GM10847 (cell line): ENCODE results near the gene TXNRD2.

Experiments
- POLR2A ChIP-seq: IDR thresholded peaks from 2 replicates; pipeline ENCODE4 v1.6.1; 2011; ENCODE audit not compliant: insufficient read length; ENCODE audit errors: extremely low read depth

TXNRD2 gene

GRCh38 chr22:19929586-19930550 is 11.8 kb downstream of the TXNRD2 start:
- TF ChIP-seq POLR2A, result no peak

GRCh38 chr22:19928207-19928606 is 13.4 kb downstream of the TXNRD2 start:
- TF ChIP-seq POLR2A, result no peak

DNA sequence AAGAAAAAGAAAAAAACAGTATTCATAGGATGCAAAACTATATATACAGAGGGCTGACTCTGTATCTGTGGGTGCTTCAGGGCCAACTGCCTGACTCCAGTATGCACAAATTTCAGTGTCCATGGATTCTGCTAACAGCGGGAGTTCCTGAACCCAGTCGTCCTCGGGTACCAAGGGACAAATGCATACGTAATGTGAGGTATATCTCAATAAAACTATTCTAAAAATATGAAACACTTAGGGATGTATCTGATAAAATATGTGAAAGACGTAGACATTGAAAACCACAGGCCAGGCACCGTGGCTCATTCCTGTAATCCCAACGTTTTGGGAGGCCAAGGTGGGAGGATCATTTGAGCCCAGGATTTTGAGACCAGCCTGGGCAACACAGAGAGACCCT is 13.9 kb downstream of the TXNRD2 start:
- TF ChIP-seq POLR2A, result no peak

- TF ChIP-seq POLR2A, result no peak
Observed at GRCh38 chr22:19923914-19924513, 17.6 kb downstream of the TXNRD2 start.

GRCh38 chr22:19921544-19922081 is 20.0 kb downstream of the TXNRD2 start:
- TF ChIP-seq POLR2A, result no peak

DNA sequence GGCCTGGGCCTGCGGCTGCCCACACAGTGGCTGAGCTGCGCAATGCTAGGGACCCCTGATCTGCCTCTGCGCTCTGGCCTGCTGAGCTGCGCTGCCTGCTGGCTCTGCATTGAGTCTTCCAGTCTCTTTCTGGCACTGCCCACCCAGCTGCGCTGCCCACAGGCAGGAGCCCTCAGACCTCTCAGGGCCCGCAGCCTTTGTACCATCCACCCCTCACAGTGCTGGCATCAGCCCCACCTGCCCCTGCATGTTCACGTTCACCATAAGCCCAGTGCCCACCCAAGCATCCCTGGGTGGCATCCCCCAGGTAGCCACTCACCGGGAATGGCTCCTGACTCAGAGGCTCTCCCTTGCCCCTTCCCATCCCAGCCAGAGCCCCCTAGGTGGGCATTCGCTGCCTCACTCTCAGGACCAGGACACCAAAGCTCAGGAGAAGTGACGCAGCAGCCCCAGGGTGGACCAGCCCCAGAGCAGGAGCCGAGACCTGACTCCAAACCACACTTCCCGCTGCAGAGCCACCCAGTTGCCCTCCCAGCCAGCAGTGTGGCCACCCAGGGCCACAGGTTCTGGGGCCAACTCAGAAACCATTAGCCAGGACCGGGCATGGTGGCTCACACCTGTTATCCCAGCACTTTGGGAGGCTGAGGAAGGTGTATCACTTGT is 21.8 kb downstream of the TXNRD2 start:
- no peak for TF ChIP-seq POLR2A

GRCh38 chr22:19918332-19919106 is 23.1 kb downstream of the TXNRD2 start:
- TF ChIP-seq POLR2A, result no peak

DNA sequence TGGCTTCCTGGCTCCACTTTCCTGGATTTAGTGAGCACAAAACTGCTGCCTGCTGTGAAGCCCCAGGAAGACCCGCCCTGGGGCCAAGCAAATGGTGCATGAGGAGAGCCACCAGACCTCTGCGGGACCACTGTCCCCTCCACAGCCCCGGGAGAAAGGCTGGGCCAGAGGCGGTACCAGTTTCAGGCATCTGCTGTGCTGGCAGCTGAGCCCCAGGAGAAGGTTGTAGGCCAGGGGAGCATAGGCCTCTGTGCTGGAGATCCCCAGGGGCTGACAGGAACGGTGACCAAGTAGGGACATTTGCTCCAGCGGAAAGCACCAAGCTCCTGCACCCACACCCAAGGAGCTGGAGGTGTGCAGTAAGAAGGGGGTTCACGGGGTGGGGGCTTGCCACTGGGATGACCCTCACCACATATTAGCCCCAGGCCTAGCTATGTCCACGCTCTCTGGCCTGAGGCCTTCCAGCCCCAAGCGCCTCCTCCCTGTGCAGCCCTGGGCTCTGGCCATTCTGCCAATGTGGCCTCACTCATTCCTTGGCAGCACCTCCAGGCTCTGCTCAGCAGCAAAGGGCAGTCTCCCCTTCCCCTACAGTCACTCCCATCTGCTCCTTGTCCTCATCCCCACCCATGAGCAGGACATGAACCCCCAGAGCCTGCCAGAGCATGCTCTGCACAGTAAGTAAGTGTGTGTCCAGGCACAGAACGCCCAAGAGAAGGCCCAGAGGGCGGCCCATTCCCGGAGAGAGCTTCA is 24.1 kb downstream of the TXNRD2 start:
- no peak for TF ChIP-seq POLR2A

DNA sequence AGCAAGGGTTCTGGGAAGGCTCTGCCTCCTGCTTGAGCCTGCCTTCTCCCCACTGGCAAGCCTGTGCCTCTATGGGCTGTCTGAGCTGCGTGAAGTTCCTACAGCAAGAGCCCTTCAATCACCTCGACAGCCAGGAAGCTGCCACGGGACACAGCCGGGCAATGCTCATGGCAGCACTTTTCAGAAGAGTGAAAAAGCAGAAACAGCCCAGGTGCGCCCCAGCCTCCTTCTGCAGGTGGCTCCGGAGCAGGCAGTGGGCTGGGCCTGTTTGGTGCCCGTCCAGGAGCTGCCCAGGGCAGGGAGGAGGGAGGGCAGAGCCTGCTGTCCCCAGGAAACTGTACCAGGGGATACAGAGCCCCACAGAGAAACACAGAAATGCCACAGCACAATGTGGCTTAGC is 24.7 kb downstream of the TXNRD2 start:
- no peak for TF ChIP-seq POLR2A

DNA sequence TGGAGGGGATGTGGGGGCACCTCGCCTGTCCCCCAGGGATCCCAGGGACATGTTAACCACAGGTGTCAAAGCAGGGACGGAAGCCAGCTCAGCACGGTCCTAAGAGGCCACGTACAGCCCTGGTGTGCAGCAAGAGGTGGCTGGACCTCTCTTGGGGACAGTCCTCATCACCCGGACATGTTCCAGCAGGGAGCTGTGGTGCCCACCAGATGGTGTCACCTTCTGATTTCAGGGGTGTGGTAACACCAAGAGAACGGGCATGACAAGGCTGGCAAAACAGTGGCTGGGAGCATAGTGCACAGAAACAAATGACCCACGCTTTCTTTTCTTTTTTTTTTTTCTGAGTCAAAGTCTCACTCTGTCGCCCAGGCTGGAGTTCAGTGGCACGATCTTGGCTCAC is 25.6 kb downstream of the TXNRD2 start:
- no peak for TF ChIP-seq POLR2A

GRCh38 chr22:19915287-19915954 is 26.2 kb downstream of the TXNRD2 start:
- no peak for TF ChIP-seq POLR2A

- no peak for TF ChIP-seq POLR2A
Observed at GRCh38 chr22:19914201-19914943, 27.2 kb downstream of the TXNRD2 start.

GRCh38 chr22:19913337-19913936 is 28.2 kb downstream of the TXNRD2 start:
- TF ChIP-seq POLR2A, result no peak
